SK-N-MC (cell line): Measurements from ENCODE around the gene KCNG2.

Source experiments
- EZH2 ChIP-seq: fragments of 200-600 bp; sonication (generic); IDR thresholded peaks from one replicate; pipeline ENCODE4 v1.6.1; 2017; ENCODE audit warnings: antibody characterized with exemption
- FOXP2 ChIP-seq: optimal IDR thresholded peaks from 2 replicates; pipeline ENCODE3; 2011; ENCODE audit warnings: mild to moderate bottlenecking, moderate library complexity; ENCODE audit not compliant: insufficient read depth; ENCODE audit errors: extremely low read length, control extremely low read depth
- POLR2AphosphoS5 ChIP-seq: IDR thresholded peaks from 2 replicates; pipeline ENCODE4 v1.6.1; 2012; ENCODE audit warnings: mild to moderate bottlenecking, low read depth, low read length, borderline replicate concordance

- no peak for TF ChIP-seq EZH2
- TF ChIP-seq POLR2AphosphoS5, result no peak
- no peak for TF ChIP-seq FOXP2
Observed at GRCh38 chr18:79890674-79891073, 92.9 kb downstream of the KCNG2 start.
